Spleen (tissue), 11 donors: ENCODE results near the gene ESR1. TPM values are rescaled to one million over a fixed set of nuclear protein-coding genes. Genes with fewer than 3 reads are reported as not detected.

ENCODE experiments used
- DNase-seq: peaks from one replicate; pipeline ENCODE4 v3.0.0-alpha.2; 2020
- H3K27ac ChIP-seq, 8 donors: fragments of 200-600 bp; sonication (generic) in 7 of 8; 1 replicate in 4 of 8; 2 replicates in 4 of 8; pipeline versions ENCODE4 v1.5.0 to v1.8.0; 2016 to 2021; ENCODE audit warnings: inconsistent platforms in 4 of 8, mild to moderate bottlenecking in 4 of 8, moderate library complexity in 1 of 8
- H3K27me3 ChIP-seq, 7 donors: fragments of 200-600 bp; sonication (generic) in 6 of 7; replicated peaks in 1 of 7; 1 replicate in 4 of 7; 2 replicates in 3 of 7; pipeline versions ENCODE4 v1.5.0 to v1.8.0; 2016 to 2021; ENCODE audit warnings: inconsistent platforms in 3 of 7, mild to moderate bottlenecking in 1 of 7
- H3K36me3 ChIP-seq, 6 donors: fragments of 200-600 bp; sonication (generic) in 5 of 6; 1 replicate in 4 of 6; 2 replicates in 2 of 6; pipeline versions ENCODE4 v1.5.0 to v1.8.0; 2016 to 2021; ENCODE audit warnings: inconsistent platforms in 2 of 6
- H3K4me1 ChIP-seq, 6 donors: fragments of 200-600 bp; sonication (generic) in 5 of 6; 1 replicate in 3 of 6; 2 replicates in 3 of 6; pipeline versions ENCODE4 v1.5.0 to v1.8.0; 2016 to 2021; ENCODE audit warnings: inconsistent platforms in 3 of 6
- H3K4me3 ChIP-seq, 8 donors: fragments of 200-600 bp; sonication (generic) in 7 of 8; 1 replicate in 4 of 8; 2 replicates in 4 of 8; pipeline versions ENCODE4 v1.5.0 to v1.8.0; 2016 to 2021; ENCODE audit warnings: inconsistent platforms in 4 of 8, mild to moderate bottlenecking in 4 of 8, moderate library complexity in 2 of 8
- H3K9me3 ChIP-seq, 8 donors: fragments of 200-600 bp; sonication (generic) in 7 of 8; 1 replicate in 4 of 8; 2 replicates in 4 of 8; pipeline versions ENCODE4 v1.5.0 to v1.8.0; 2016 to 2021; ENCODE audit warnings: inconsistent platforms in 4 of 8
- CTCF ChIP-seq, 11 experiments: fragments of 200-600 bp in 7 of 11; fragments of 450-650 bp in 4 of 11; sonication (generic) in 4 of 11; IDR thresholded peaks in 8 of 11; conservative IDR thresholded peaks in 3 of 11; 1 replicate in 7 of 11; 2 replicates in 4 of 11; pipeline versions ENCODE4 v1.4.0 to v1.8.0; 2016 to 2021; ENCODE audit warnings: antibody characterized with exemption in 11 of 11, inconsistent platforms in 4 of 11, mild to moderate bottlenecking in 1 of 11
- POLR2A ChIP-seq, 3 donors: fragments of 450-650 bp; IDR thresholded peaks; one replicate each; pipeline ENCODE4 v1.5.1; 2017; ENCODE audit warnings: antibody characterized with exemption in 3 of 3, mild to moderate bottlenecking in 1 of 3
- POLR2AphosphoS5 ChIP-seq, 3 donors: sonication (generic); formaldehyde crosslinking; IDR thresholded peaks; one replicate each; pipeline ENCODE4 v1.5.1; 2017; ENCODE audit warnings: antibody characterized with exemption in 3 of 3
- WGBS, 5 donors: extraction: QIAGEN DNeasy Blood & Tissue Kit in 3 of 5; methylation state at CpG; one replicate each; pipeline versions ENCODE4 v1.1.5 to v1.1.7; 2013 to 2018; 5-methylcytosine and 5-hydroxymethylcytosine counted together
- intact Hi-C: fragments of 100-400 bp; cut with DNase I; formaldehyde crosslinking; loops from one replicate; pipeline ENCODE4 v1.15.0; 2023; ENCODE audit warnings: low total_unique reads
- polyA plus RNA-seq, 3 donors: library from polyadenylated mRNA; stranded (reverse); fragments of 200-250 nt; gene quantifications; one replicate each; pipeline ENCODE4 v1.2.1, GENCODE V29; 2013
- total RNA-seq, 7 donors: library from RNA; depleted of rRNA in 3 of 7; stranded (reverse); fragments of >200 nt in 3 of 7; fragmentation: NEBNext Ultra II Directional in 4 of 7; extraction: Animal tissue kit (Norgen Biotek cat#: 25700) in 4 of 7; gene quantifications; one replicate each; pipeline versions ENCODE4 v1.1.0 to v1.2.1, GENCODE V29; 2016 to 2021
- donor health status: healthy with polysubstance abuse.
- donor health status: DM: no; HTN: no; CAD: no; lungs with moderate emphysema.
- donor health status: DM: no; HTN: no; CAD: no.
- donor health status: Bipolar disorder and iron deficiency.
- donor health status: healthy.
- donor health status: DM: no; HTN: no; CAD: no.
- donor health status: DM: yes; HTN: yes; CAD: no.

The ESR1 gene
- total and polyA plus RNA-seq, 10 donors = 0.35 to 7.3 (median 3.2) TPM

GRCh38 chr6:152142105-152142504 is 334.6 kb downstream of the ESR1 start:
- Histone ChIP-seq H3K27me3 (no peaks in the 10 kb centered on the region), H3K9me3 (no peaks in the 10 kb centered on the region), H3K27ac (no peak overlapping the region), H3K36me3 (peaks cover 3 to 100% (median 90%) of the 10 kb centered on the region in 6 donors), H3K4me3 (no peak overlapping the region), H3K4me1 (peaks cover 0 to 3% (median 0%) of the 10 kb centered on the region in 6 donors)
- 84 to 90% (median 87%) methylated on average over 5 of the region's 5 CpGs for WGBS, 5 donors
- intact Hi-C loops = no loop called here
- no peak for DNase-seq
- no peak for TF ChIP-seq POLR2A (IDR thresholded peaks at IDR 0.05)
- no peak for TF ChIP-seq POLR2AphosphoS5 (IDR thresholded peaks at IDR 0.05)
- TF ChIP-seq CTCF (IDR thresholded peaks at IDR 0.05 in 8 of 11, conservative IDR thresholded peaks at IDR 0.05 in 3 of 11) = no peak

- TF ChIP-seq CTCF (IDR thresholded peaks at IDR 0.05 in 8 of 11, conservative IDR thresholded peaks at IDR 0.05 in 3 of 11) (no peak), POLR2A (IDR thresholded peaks at IDR 0.05) (no peak), POLR2AphosphoS5 (IDR thresholded peaks at IDR 0.05) (no peak)
- DNase-seq = no peak
- Histone ChIP-seq H3K27ac (peak overlapping the region in 1 of 8 donors; percentile 2), H3K36me3 (peaks cover 3 to 100% (median 91%) of the 10 kb centered on the region in 6 donors), H3K27me3 (no peaks in the 10 kb centered on the region), H3K4me1 (peaks cover 0 to 3% (median 0%) of the 10 kb centered on the region in 6 donors), H3K4me3 (no peak overlapping the region), H3K9me3 (no peaks in the 10 kb centered on the region)
- intact Hi-C loops = no loop called here
- WGBS, 5 donors = 92 to 95% (median 94%) methylated on average over 11 of the region's 11 CpGs
Observed at GRCh38 chr6:152143359-152143758, 335.9 kb downstream of the ESR1 start.

- no peaks in the 10 kb centered on the region for H3K27me3 ChIP-seq
- WGBS, 5 donors = 85 to 98% (median 94%) methylated on average over 1 of the region's 1 CpG
- DNase-seq = no peak
- no peaks in the 10 kb centered on the region for H3K9me3 ChIP-seq
- no peak overlapping the region for H3K27ac ChIP-seq
- peaks cover 0 to 3% (median 0%) of the 10 kb centered on the region in 6 donors for H3K4me1 ChIP-seq
- intact Hi-C loops = no loop called here
- peaks cover 0 to 100% (median 93%) of the 10 kb centered on the region in 6 donors for H3K36me3 ChIP-seq
- no peak for TF ChIP-seq POLR2AphosphoS5 (IDR thresholded peaks at IDR 0.05)
- no peak for TF ChIP-seq POLR2A (IDR thresholded peaks at IDR 0.05)
- no peak for TF ChIP-seq CTCF (IDR thresholded peaks at IDR 0.05 in 8 of 11, conservative IDR thresholded peaks at IDR 0.05 in 3 of 11)
- no peak overlapping the region for H3K4me3 ChIP-seq
Observed at GRCh38 chr6:152146385-152146784, 338.9 kb downstream of the ESR1 start.

GRCh38 chr6:152147269-152147668 is 339.8 kb downstream of the ESR1 start:
- Histone ChIP-seq H3K4me1 (peaks cover 0 to 3% (median 0%) of the 10 kb centered on the region in 6 donors), H3K27ac (no peak overlapping the region), H3K9me3 (no peaks in the 10 kb centered on the region), H3K36me3 (peaks cover 4 to 100% (median 95%) of the 10 kb centered on the region in 6 donors), H3K4me3 (no peak overlapping the region), H3K27me3 (no peaks in the 10 kb centered on the region)
- TF ChIP-seq POLR2A (IDR thresholded peaks at IDR 0.05) = no peak
- no peak for TF ChIP-seq CTCF (IDR thresholded peaks at IDR 0.05 in 8 of 11, conservative IDR thresholded peaks at IDR 0.05 in 3 of 11)
- TF ChIP-seq POLR2AphosphoS5 (IDR thresholded peaks at IDR 0.05) = no peak
- intact Hi-C loops = no loop called here
- DNase-seq = no peak
- WGBS, 5 donors = 90 to 98% (median 93%) methylated on average over 6 of the region's 6 CpGs
